ELF-1 (cell line): ENCODE measurements around the gene TLK2.
"Not testable (repeated sequence)": the region's sequence is repeated elsewhere in the genome, so short reads cannot be mapped to it uniquely, and the experiment has no call there.

Experiments used
- DNase-seq: peaks from one replicate; pipeline ENCODE4 v3.0.0-alpha.2; 2016; ENCODE audit warnings: low read depth, low spot score

Gene TLK2

DNA sequence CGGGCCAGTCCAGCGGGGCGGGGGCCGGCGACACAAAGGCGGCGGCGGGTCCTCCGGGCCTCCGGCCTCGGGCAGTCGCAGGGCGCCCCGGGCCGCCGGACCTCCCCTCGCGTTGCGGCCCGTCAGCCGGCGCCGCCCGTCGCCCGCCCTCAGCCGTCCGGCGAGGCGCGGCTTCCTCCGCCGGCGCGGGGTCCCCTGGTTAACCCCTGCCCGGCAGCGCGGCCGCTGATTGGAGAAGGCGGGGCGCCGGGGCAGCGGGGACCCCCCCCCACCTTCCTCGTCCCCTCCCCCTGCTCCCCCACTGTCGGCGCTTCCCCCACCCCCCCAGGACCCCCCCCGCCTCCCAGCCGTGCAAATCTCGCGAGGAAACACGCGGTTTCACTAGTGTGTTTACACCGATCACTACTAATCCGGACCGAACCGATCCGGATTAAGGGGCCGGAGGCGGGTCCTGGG lies at the start of gene TLK2:
Gene TLK2, plus strand, starts transcription at position 402 of the 456 bp plus-strand sequence. CDS start 2,301 bp downstream, outside the sequence.
- DNase-seq: peak; percentile 24

GRCh38 chr17:62435251-62435650 lies 43.4 kb upstream of the TLK2 start:
- not testable (repeated sequence) for DNase-seq

GRCh38 chr17:62441181-62441580 lies 37.4 kb upstream of the TLK2 start:
- not testable (repeated sequence) for DNase-seq

DNA sequence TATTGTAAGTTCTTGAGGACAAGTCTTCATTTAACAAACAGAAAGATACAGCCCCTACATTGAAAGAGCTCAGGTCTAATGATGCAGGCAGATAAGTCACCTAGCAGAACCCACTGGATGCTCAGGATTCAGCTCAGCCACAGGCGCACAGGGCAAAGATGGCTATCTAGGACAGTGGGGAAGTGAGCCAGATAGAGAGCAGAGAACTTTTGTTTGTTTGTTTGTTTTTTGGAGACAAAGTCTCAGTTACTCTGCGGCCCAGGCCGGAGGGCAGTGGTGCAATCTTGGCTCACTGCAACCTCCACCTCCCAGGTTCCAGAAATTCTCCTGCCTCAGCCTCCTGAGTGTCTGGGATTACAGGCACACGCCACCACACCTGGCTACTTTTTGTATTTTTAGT lies 34.6 kb upstream of the TLK2 start:
- DNase-seq: no peak

- not testable (repeated sequence) for DNase-seq
Measured at GRCh38 chr17:62445791-62446190, 32.8 kb upstream of the TLK2 start.

GRCh38 chr17:62452195-62452594 lies 26.4 kb upstream of the TLK2 start:
- not testable (repeated sequence) for DNase-seq

- DNase-seq: not testable (repeated sequence)
Measured at GRCh38 chr17:62453041-62453440, 25.6 kb upstream of the TLK2 start.

DNA sequence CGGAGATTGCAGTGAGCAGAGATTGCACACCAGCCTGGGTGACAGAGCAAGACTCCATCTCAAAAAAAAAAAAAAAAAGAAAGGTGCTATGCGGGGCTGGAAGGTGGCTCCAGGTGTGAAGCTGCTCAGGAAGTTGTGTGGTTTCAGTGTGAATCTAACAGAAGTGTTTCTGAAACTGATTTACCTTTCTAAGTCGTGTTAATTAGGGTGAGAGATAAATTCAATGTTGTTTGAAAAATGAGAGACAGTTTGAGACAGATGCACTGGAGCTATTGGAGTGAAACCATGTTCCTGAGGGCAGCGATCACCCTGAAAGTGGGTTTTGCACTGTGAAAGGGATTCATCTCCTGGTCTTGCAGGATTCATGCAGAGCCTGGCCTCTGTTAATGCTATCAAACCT lies 25.0 kb upstream of the TLK2 start:
- DNase-seq: not testable (repeated sequence)

- not testable (repeated sequence) for DNase-seq
Measured at GRCh38 chr17:62454111-62454510, 24.5 kb upstream of the TLK2 start.

DNA sequence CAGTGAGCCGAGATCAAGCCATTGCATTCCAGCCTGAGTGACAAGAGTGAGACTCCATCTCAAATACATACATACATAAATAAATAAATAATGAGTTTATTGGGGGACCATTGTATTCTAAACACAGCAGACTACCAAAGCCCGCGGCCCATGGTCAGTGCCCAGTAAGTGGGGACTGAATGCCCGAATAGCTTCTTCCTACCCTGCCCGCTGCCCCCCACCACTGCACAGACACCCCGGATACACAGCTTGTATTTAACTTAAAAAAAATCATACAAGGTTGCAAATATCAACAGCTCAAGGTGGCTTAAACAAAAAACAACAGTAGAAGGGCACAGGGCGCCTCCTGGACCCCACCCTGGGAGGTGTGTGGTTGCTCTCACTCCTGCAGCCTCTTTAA lies 22.6 kb upstream of the TLK2 start:
- no peak for DNase-seq

DNA sequence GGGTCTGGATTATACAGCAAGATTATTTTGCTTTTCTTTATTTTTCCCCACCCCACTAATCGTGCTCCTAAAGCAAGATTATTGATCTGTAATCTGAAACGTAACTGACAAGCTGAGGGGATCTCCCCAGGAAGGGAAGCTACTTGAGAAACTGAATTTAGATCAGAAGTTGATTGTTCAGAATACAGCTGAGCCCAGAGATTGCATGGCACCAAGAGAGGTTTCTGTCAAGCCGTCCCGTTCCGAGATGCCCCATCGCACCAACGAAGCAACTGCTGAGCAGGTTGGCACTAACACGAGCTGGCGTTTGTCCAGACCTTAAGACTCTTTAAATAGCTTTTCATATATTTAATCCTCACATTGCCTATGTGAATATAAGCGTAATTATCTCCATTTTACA lies 20.1 kb upstream of the TLK2 start:
- not testable (repeated sequence) for DNase-seq

DNA sequence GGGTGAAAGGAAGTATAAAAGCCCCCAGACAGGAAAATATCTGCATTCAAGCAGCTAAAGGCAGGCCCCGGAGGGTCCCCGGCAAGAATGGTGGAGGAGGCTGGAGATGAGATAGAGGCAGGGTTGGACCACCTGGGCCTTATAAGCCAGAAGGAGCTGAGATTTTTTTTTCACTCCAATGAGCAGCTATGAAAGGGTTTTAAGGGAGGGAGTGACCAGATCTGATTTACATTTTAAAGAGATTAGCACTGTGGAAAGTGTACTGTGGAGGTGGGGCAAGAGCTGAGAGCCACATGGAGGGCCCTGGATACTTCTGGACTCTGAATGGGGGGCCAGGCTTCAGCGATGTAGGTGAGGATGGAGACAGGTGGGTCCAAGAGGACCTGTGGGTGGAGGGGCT lies 14.2 kb upstream of the TLK2 start:
- DNase-seq: not testable (repeated sequence)

GRCh38 chr17:62465271-62465670 lies 13.4 kb upstream of the TLK2 start:
- not testable (repeated sequence) for DNase-seq

DNA sequence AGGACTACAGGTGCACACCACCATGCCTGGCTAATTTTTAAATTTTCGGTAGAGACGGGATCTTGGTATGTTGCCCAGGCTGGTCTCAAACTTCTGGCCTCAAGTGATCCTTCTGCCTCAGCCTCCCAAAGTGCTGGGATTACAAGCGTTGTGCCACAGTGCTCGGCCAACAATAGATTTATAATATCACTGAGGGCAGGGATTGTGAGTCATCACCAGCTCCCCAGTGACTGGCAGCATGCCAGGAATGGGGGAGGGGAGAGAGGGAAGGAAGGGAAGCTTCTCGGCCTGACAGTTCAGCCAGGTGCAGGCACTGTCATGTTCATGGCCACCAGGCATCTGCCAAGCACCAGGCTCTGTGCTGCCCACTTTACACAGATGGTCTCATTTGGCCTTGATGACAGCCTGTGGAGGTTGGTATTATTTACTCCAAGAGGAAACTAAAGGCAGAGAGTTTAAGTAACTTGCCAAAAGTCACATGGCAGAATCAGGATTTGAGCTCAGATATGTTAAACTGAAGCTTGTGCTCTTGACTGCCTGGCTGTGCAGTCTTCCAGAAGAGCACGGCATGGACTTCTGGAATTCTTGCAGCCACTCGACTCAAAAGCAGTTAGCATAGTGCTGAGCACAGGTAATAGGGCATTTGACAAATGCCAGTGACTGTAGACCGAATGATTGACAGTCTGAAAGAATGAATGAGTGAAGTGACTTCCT lies 7.8 kb upstream of the TLK2 start:
- not testable (repeated sequence) for DNase-seq

- DNase-seq: not testable (repeated sequence)
Measured at GRCh38 chr17:62471380-62471880, 7.2 kb upstream of the TLK2 start.

GRCh38 chr17:62473030-62473982 lies 5.3 kb upstream of the TLK2 start:
- peak; percentile 17 for DNase-seq

DNA sequence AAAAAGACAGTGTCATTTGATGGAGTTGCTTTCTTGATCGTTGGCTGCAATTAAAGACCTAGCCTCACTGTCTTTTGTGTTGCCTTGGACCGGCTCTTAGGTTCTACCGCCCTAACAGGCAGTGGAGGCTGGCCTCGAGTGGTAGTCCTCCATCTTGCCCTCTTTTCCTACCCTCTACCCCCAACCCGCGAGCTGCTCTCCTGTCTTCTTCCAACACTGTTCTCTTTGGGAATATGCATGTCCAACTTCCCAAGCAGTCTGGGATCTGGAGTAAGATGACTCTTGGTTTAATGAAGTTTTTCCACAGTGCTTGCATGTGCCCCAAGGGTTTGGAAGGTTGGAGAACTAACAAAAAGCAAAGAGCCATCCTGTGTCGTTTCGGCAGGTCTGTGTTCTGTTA lies 1.5 kb upstream of the TLK2 start:
- not testable (repeated sequence) for DNase-seq

GRCh38 chr17:62477718-62478408 lies 762 bp upstream of the TLK2 start:
- peak; percentile 36 for DNase-seq

DNA sequence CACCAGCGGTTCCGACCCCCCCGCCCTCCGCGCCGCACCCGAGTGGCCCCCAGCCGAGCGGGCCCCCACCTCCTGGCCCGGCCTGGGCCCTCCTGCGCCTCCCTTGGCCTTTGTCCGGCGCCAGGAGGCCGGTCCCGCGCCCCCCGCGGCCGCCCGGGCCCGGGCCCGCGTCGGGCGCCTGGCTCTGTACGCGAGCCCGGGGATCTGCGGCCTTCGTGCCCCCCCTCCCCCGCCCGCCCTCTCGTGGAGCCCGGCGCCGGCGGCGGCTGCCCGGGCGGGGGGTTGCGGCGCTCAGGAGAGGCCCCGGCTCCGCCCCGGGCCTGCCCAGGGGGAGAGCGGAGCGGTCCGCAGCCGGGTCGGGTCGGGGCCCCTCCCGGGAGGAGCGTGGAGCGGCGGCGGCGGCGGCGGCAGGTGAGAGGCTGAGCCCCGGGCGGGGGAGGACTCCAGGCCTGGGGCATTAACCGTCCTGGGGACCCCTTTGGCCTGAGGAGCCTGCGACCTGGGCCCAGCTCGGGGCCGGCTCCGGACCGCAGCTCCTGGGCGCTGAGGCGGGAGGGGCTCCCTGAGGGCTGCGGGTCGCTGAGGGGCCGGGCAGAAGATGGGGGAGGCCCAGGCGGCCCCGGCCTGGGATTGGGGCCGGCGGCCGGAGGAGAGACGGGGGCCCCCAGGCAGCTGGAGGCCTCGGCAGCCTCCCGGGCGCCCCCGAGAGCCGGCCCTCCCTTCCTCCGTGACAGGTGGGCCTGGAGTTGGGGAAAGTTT lies 434 bp downstream of the TLK2 start:
- DNase-seq: not testable (repeated sequence)

DNA sequence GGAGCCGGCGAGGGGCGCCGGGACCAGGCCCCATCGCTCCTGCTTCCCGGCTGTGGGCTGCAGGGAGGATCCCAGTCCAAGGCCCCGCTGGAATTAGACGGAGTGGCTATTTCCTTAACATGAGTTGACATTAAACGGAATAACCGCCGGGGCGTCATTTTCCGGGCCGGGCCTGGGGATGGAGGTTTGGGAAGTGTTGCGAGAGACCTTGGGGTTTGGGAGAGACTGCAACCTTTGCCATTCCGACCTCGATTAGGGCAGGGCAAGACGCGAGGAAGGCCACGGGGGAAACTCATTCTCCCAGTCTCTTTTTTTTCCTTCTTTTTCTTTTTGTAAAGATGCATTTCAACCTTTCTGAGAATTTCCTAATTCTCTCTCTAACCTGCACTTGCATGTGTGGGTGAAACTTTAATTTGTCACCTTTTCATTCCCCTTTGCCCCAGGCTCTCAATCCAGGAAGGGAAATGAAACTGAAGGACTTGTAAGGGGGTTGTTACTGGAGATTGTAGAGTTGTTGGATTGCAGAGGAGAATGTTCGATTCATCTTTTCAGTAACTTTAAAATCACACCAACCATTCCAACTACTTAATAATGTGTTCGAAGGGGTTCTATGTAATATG lies 1.1 kb downstream of the TLK2 start:
- peak; percentile 54 for DNase-seq
